Measurements from ENCODE around the gene PIWIL4.

DNA sequence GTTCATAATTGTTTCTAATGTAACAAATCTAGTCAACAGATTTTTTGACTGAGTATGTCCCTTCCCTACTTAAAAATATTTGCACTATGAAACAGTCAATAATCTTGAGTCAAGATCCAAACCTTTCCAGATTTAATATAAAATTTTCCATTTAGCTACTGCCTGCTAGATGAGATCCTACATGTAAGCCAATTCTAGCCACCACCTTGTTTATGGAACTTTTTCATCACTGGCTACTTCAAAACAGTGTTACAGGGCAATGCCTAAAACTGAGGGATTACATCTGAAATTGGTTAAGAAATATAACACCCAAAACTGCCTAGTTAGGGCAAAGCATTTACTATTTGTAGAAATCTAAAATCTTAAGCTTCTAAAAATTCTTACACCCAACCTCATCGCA lies 34.0 kb upstream of the PIWIL4 start:
- TF ChIP-seq, protein P1, sequence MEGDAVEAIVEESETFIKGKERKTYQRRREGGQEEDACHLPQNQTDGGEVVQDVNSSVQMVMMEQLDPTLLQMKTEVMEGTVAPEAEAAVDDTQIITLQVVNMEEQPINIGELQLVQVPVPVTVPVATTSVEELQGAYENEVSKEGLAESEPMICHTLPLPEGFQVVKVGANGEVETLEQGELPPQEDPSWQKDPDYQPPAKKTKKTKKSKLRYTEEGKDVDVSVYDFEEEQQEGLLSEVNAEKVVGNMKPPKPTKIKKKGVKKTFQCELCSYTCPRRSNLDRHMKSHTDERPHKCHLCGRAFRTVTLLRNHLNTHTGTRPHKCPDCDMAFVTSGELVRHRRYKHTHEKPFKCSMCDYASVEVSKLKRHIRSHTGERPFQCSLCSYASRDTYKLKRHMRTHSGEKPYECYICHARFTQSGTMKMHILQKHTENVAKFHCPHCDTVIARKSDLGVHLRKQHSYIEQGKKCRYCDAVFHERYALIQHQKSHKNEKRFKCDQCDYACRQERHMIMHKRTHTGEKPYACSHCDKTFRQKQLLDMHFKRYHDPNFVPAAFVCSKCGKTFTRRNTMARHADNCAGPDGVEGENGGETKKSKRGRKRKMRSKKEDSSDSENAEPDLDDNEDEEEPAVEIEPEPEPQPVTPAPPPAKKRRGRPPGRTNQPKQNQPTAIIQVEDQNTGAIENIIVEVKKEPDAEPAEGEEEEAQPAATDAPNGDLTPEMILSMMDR (IDR thresholded peaks at IDR 0.05) = no peak
- TF ChIP-seq ZFX (IDR thresholded peaks at IDR 0.05; ENCODE audit: borderline replicate concordance) = no peak
